IPS-NIHi7 (cell line): ENCODE data around the gene CHD1L.
"Not testable (repeated sequence)": the region's sequence is repeated elsewhere in the genome, so short reads cannot be mapped to it uniquely, and the experiment has no call there.

Source experiments
- DNase-seq: peaks from one replicate; pipeline ENCODE4 v3.0.0; 2012; ENCODE audit warnings: mixed read lengths; ENCODE audit errors: extremely low spot score

Gene CHD1L

DNA sequence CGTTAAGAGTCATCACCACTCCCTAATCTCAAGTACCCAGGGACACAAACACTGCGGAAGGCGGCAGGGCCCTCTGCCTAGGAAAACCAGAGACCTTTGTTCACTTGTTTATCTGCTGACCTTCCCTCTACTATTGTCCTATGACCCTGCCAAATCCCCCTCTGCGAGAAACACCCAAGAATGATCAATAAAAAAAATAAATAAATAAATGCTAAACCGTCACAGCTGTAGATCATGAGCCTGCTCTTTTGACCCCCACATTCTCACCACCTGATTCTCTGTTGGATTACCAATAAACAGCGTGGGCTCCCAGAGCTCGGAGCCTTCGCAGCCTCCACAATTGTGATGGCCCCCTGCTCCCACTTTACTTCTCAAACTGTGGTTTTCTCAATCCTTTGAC lies 8.6 kb upstream of the CHD1L start:
- DNase-seq = not testable (repeated sequence)

DNA sequence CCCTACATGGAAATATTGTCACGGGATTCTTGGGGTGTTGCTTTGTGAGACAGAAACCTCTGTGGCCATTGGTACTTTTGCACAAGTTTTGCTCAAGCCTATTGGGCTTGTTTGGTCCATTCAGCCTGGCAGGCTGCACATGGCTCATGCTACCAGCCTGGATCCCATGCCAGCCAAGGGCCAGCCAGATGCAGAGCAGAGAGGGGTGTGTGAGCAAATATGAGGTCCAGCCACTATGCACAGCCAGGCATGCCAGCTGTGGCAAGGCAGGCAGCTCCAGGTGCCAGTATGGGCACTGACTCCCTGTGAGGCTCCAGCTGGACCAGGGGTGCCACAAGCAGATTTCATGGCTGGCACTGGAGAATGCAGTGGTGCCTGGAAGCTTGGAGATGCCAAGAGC lies 6.7 kb upstream of the CHD1L start:
- DNase-seq = no peak

GRCh38 chr1:147236448-147236847 lies 6.0 kb upstream of the CHD1L start:
- no peak for DNase-seq

DNA sequence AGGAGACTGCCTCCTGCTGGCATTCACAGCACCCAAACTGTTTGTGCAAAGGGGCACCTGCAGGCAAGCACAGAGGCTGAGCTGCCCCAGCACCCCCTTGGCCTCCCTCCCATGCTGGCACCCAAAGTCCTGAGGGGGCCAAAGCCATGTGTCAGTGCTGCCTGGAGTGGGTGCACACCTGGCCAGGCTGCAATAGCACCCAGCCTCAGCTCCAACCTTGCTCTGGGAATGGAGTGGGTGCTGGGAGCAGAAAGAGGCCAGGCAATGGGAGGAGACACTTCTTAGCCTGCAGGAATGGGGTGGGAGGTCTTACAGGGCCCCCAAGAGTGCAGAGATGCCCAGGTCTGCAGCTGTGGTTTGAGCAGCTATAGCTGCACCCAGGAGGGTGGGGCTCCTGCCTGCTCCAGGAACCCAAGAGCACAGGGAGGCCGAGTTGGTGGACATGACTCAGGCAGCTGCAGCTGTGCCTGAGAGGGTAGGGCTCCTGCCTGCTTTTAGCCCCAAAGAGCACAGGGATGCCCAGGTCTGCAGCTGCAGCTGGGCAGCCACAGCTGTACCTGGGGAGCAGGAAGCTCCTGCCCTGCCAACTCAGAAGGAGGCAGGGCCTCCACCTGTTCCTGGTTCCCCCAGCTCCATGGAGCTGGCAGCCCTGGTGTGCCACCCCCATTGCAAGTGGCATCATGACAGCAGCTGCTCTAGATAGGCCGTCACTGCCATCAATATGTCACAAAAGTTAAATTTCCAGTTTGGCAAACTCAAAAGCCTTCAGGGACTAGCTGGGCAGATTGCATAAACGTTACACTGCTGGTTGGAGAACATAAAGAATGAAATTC lies 5.3 kb upstream of the CHD1L start:
- DNase-seq = no peak

DNA sequence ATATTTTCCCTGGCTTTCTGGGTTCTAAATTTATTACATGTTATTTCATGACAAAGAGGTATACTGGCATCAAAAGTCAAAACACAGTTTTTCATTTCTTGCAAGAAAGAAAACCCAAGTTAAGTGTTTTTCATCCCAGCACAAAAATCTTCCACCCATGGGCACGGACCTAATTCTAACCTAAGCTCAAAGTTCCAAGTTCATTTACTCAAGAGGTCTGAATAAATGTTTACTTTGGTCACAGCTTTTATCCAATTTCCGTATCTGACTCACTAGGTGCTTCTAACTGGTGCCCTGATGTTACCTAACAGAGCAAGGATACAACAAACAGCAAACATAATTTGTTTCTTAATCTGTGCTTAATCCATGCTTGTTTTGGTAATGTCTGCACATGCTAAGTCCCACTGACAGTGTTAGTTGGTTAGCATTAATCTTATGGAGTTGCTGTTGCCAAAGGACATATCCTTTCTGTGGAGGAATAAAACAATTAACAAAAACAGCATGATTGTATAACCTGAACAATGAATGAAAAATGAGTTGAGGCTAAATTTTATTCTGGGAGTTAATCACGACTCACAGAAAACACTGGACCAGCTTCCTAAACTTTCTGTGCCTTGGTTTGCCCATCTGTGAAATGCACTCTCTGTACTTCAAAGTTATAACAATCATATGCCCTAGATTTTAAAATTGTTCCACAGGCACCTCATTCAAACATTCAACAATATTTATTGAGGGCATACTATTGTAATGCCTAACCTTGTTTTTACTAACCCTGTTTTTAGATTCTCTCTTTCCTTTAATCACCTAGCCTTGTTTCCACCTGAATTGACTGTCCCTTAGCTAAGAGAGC lies 4.2 kb upstream of the CHD1L start:
- no peak for DNase-seq

DNA sequence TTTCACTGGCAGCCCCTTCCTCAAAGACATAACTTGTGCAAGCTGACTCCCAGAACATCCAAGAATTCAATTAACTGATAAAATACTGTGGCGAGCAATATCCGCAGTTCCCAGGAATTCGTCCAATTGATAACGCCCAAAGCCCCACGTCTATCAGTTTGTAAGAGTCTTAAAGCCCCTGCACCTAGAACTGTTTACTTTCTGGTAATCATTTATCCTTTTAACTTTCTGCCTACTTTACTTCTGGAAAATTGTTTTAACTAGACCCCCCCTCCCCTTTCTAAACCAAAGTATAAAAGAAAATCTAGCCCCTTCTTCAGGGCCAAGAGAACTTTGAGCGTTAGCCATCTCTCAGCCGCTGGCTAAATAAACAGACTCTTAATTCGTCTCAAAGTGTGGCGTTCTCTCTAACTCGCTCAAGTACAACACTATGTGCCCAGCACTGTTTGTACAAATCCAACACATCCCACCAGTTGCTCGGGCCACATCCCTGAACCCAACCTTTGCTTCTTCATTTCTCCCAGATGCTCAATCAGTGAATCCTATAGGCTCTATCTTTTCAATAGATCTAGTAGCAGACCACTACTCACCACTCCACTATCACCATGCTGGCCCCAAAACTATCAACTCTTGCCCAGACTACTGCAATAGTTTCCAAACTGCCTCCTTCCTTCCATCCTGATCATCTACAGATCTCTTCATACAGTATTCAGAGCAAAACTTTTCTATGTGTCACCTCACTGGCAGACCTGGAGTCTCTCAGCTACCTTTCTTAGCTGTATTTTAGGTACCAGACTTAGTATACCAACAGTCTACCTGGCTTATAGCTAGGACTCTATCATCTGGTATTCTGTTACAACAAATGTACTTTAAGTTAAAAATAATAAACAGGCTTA lies 3.3 kb upstream of the CHD1L start:
- DNase-seq = no peak

GRCh38 chr1:147240131-147240721 lies 2.3 kb upstream of the CHD1L start:
- not testable (repeated sequence) for DNase-seq

DNA sequence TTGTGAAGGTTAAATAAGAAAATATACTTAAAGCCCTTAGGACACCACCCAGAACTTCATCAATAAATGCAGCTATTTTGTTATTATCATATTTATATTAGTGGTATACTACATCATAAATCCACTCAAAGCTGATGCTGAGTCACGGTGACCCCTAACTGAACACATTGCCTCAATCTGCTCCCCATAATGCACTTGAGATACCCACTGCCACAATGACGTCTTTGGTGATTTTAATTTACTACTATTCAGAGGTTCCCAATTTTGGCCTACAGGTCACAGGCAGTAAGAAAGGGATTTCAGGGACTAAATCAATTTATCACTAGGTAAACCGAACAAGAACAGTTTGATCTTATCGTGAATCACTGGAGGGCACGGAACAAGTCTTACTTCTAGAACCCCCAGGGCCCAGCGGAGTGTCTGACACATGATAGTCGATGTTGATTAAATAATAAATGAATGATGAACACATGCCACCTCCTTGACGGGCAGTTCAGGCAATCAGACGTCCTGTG lies 493 bp upstream of the CHD1L start:
- DNase-seq = no peak

DNA sequence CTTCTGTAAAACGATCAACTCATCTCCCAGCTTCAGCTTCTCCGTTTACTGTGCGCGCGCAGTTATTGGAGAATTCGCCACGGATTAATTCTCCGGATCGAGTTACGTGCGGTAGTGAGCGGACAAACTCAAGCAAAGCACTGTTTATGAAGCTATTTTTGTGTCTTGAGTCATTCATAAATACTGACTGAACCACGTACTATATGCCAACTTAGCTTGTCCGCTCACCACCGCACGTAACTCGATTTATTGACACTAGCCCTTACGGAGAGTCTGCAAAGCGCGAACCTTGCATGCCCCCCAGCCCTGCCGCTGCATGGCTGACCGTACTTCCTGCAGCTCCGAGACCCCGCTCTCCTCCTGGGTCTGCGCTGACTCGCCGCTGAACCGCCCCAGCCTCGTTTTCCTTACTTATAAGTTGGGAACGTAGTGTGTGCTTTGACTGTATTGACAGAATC lies 773 bp downstream of the CHD1L start:
- peak; percentile 50 for DNase-seq

DNA sequence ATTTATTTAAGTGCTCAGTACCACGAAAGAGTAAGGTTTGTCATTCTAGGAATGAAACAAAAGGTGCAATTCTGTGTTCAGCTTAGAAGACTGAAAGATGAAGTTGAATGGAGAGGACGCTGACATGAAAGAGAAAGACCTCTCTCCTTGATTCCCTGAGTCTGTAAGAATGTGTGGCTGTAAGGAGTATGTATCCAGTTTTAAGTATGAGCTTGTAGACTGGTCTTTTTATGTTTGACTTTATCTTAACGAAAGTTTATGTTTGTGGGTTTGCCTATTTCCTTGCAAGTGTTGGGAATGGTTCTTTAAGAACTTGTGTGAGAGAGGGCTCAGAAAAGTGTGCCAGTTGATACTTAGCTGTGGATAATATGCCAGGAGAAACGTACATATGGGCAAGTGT lies 1.4 kb downstream of the CHD1L start:
- DNase-seq = no peak

DNA sequence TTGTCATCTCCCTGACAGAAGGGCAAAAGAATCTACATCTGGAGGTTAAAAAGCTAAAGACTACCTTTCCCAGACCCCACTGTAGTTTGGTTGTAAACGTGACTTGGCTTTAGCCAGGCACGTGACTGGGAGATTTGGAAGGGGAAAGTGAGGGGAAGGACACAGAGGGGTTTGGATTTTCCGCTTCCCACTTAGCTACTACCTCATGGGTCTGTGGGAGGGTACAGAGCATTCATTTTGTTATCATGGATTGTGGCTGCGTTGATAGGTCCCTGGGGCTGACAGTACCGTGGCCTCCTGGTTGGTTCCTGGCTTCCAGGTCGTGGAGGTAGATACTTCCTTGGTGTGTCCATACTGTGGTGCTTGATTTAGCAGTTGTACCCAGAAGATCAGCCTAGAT lies 2.6 kb downstream of the CHD1L start:
- no peak for DNase-seq

DNA sequence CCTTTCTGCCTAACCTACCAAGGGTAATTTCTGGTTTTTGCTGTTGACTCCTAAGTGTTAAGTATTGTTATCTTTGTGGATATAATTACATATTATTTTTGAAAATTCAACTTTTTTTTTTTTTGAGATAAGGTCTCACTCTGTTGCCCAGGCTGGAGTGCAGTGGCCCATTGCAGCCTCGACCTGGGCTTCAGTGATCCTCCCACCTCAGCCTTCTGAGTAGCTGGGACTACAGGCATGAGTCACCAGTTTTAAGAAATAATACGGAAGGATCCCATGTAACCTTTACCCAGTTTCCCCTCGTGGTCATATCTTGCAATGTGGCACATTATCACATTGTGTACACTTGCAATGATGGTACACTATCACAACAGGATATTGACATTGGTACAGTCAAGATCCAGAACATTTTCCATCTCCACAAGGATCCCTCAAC lies 3.1 kb downstream of the CHD1L start:
- no peak for DNase-seq

- no peak for DNase-seq
Observed at GRCh38 chr1:147246044-147246690, 3.7 kb downstream of the CHD1L start.

- no peak for DNase-seq
Observed at GRCh38 chr1:147246910-147247655, 4.6 kb downstream of the CHD1L start.

GRCh38 chr1:147247656-147248238 lies 5.3 kb downstream of the CHD1L start:
- DNase-seq = no peak

DNA sequence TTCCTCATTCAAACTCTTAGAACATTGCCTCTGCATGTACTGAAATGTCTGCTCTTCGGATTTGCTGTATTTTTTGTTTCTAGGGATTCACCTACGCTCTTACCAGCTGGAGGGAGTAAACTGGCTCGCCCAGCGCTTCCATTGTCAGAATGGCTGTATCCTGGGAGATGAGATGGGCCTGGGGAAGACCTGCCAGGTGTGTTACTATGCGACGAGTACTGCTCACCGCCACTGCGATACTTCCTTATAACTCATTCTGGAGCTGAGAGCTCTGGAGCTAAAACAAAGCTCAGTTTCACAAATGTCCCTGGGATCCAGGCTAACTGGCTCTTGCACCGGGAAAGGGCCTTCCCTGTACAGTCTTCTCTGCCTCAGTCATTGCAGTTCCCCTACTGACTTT lies 10.1 kb downstream of the CHD1L start:
- DNase-seq = no peak

DNA sequence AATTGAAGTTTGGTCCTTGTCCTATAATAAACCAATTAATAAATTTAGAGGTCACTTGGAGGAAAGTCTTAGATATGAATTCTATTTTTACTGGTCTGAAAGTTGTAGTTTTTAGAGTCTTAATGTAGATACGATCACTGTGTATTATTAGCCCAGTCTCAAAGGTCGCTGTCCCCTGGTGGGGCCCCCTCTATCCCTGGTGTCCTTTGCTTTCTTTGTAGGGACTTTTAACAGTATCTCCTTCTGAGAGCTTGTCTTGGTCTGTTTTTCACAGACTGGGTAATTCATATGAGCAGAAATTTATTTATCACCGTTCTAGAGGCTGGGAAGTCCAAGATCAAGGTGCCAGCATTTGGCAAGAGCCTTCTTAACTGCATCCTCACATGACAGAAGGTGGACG lies 18.5 kb downstream of the CHD1L start:
- DNase-seq = no peak

DNA sequence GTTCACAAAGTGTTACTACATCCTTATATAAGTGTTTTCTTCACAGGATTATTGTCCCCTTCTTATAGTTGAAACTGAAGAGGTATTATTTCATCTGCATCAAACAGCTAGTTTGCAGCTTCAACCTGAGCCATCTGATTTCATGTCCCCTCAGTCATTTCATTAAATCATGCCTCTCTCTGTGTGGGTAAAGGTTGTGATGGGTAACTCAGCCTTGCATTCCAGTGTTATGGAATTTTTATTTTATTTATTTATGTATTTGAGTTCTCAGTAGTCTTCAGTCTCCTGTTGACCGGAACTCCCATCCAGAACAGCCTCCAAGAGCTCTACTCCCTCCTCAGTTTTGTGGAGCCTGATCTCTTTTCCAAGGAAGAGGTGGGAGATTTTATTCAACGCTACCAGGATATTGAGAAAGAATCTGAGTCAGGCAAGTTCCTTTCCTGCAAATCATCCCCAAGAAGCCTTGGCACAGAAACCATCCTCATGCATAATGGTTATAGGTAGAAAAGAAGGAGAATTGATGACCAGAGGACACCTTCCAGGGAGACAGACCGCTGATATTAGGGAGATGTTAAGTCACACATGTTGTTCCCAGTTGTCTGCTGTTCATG lies 21.8 kb downstream of the CHD1L start:
- no peak for DNase-seq

- DNase-seq = no peak
Observed at GRCh38 chr1:147266381-147266780, 23.9 kb downstream of the CHD1L start.
